ENCODE results near the gene LRRC73.

LRRC73 gene

DNA sequence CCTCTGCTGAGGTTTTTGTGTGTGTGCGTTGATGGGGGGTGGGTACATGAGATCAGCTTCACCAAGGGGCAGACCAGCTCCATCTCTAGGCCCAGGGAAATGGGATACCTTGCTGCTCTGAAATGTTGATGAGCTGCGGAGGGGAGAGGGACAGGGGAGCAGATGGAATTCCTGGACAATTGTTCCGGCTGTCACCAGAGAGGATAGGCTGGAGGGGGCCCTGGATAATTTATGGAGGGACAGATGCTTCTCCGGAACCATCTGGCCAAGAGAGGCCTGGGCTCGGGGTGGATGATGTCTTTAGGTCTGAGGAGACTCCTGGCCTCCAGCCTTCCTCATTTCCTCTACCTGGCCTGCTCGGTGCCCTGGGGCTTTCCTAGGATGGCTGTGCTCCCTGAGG lies 34.6 kb downstream of the LRRC73 start:
- in situ Hi-C loops (cut with MboI; ENCODE audit: low sequenced_read_pairs, unreplicated experiment): loop anchor here (25.0 kb wide), 1 partner anchor 213 kb away; no protein-coding TSS in a partner anchor
- DNase-seq (ENCODE audit: low spot score): no peak
- TF ChIP-seq, protein P1, sequence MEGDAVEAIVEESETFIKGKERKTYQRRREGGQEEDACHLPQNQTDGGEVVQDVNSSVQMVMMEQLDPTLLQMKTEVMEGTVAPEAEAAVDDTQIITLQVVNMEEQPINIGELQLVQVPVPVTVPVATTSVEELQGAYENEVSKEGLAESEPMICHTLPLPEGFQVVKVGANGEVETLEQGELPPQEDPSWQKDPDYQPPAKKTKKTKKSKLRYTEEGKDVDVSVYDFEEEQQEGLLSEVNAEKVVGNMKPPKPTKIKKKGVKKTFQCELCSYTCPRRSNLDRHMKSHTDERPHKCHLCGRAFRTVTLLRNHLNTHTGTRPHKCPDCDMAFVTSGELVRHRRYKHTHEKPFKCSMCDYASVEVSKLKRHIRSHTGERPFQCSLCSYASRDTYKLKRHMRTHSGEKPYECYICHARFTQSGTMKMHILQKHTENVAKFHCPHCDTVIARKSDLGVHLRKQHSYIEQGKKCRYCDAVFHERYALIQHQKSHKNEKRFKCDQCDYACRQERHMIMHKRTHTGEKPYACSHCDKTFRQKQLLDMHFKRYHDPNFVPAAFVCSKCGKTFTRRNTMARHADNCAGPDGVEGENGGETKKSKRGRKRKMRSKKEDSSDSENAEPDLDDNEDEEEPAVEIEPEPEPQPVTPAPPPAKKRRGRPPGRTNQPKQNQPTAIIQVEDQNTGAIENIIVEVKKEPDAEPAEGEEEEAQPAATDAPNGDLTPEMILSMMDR (IDR thresholded peaks at IDR 0.05; ENCODE audit: borderline replicate concordance, control extremely low read depth, extremely low read depth, insufficient read depth, missing control alignments): no peak

DNA sequence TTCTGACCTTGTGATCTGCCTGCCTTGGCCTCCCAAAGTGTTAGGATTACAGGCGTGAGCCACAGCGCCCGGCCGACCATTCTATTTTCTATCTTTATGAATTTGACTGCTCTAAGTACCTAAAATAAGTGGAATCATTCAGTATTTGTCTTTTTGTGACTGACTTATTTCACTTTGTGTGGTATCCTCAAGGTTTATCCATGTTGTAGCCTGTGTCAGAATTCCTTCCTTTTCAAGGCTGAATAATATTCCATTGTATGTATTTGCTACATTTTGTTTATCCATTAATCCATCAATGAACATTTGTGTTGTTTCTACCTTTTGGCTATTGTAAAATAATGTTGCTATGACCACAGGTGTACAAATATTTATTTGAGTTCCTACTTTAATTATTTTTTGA lies 37.6 kb downstream of the LRRC73 start:
- in situ Hi-C loops (cut with MboI; ENCODE audit: low sequenced_read_pairs, unreplicated experiment): no loop called here
- DNase-seq (ENCODE audit: low spot score): no peak
- TF ChIP-seq, protein P1 (IDR thresholded peaks at IDR 0.05; ENCODE audit: borderline replicate concordance, control extremely low read depth, extremely low read depth, insufficient read depth, missing control alignments): no peak

DNA sequence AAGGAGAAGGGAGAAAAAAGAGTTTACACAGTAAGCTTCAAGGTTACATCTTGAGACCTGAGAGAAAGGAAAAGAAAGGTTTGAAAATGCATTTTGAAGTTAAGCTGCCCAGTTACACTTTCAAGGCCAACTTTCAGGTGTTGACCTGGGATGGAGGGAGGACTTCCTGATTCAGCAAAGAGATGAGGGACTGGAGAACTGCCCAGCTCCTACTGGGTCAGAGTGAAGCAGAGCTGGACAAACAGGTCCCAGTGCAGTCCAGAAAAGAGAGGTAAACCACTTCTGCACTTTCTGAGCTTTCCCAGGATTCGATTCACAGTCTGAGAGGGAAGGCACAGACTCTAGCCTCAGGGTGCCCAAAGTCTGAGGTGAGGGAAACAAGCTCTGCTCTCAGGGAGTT lies 38.7 kb downstream of the LRRC73 start:
- TF ChIP-seq, protein P1 (IDR thresholded peaks at IDR 0.05; ENCODE audit: borderline replicate concordance, control extremely low read depth, extremely low read depth, insufficient read depth, missing control alignments): no peak
- in situ Hi-C loops (cut with MboI; ENCODE audit: low sequenced_read_pairs, unreplicated experiment): no loop called here
- no peak for DNase-seq (ENCODE audit: low spot score)

DNA sequence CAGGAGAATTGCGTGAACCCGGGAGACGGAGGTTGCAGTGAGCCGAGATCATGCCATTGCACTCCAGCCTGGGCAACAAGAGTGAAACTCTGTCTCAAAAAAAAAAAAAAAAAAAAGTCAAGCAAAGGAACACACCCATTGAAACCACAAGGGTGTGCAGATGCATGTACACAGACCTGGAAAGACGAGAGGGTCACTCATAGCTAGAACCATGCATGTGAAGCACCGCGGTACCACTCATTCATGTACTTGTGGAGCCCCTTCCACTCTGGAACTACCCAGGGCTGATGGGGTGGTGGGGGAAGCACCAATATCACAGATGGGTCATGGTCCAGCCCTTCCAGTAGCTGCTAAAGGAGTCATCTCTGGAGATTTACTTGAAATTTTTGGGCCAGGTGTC lies 40.2 kb downstream of the LRRC73 start:
- TF ChIP-seq, protein P1 (IDR thresholded peaks at IDR 0.05; ENCODE audit: borderline replicate concordance, control extremely low read depth, extremely low read depth, insufficient read depth, missing control alignments): no peak
- in situ Hi-C loops (cut with MboI; ENCODE audit: low sequenced_read_pairs, unreplicated experiment): no loop called here

DNA sequence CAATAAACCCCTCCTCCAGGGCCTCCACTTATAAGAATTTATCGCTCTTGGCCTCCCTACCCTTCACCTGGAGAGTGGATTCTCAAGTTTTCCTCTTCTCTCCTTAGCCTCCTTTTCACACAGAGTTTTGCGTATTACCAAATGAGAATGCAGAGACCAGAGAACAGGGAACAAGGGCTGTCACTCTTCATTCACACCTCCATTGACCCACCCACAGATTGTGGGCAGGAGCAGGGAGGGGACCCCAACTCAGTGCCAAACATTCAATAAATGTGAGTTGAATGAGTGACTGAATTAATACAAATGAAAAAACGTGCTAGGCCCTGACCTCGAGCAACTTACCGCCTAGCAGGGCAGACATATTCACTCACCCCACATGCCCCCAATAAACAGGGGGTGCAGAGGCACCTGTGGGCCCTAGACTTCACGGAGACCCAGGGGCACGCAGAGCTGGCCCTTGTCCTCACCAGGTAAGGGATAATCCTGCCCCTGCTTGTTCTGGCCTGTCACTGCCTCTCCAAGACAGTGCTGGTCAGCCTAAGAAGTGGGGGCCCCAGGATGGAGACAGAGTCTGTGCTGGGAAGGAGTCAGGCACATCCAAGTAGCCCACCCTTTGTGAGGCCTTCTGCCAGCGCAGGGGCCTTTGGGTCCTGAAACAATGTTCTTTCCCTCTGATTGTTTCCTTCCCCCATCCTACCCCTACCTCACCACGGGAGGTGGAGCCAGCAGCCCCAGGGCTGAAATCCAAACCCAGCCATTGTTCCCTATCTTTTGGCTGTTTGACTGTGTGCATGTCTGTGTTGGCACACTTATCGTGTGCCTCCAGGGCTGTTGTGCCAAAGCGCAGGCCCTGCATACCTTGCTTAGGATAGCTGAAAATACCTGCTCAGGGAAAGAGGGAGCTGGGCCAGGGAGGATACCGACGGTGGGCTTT lies 41.1 kb downstream of the LRRC73 start:
- TF ChIP-seq, protein P1 (IDR thresholded peaks at IDR 0.05; ENCODE audit: borderline replicate concordance, control extremely low read depth, extremely low read depth, insufficient read depth, missing control alignments): no peak
- DNase-seq (ENCODE audit: low spot score): no peak
- in situ Hi-C loops (cut with MboI; ENCODE audit: low sequenced_read_pairs, unreplicated experiment): no loop called here

More for the DNA sequence above, 40.2 kb downstream of the LRRC73 start:
- no peak for DNase-seq (ENCODE audit: low spot score)

DNA sequence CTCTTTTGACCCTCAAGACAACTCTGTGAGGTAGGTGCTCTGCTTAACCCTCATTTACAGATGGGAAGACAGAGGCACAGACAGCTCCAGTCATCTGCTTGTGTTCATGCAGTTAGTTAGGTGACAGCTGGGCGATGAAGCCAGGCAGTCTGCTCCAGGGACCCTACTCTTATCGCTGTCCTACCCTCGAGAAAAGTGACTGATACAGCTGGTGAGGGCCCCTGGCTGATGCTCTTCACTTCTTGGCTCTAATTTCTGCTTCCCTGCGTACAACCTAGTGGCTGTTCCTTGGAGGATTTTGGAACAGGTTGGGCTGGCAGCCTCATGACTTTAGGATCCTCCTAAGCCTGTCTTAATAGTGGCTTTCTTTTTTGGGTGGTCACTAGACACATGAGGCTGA lies 41.9 kb downstream of the LRRC73 start:
- no peak for DNase-seq (ENCODE audit: low spot score)
- TF ChIP-seq, protein P1 (IDR thresholded peaks at IDR 0.05; ENCODE audit: borderline replicate concordance, control extremely low read depth, extremely low read depth, insufficient read depth, missing control alignments): no peak
- in situ Hi-C loops (cut with MboI; ENCODE audit: low sequenced_read_pairs, unreplicated experiment): no loop called here

Data from GM13976 (cell line).